Coronary artery (tissue), 2 donors: ENCODE results near the gene TRIP12.
"Not testable (repeated sequence)": the region's sequence is repeated elsewhere in the genome, so short reads cannot be mapped to it uniquely, and the experiment has no call there.

Experiments used
- DNase-seq: peaks from one replicate; pipeline ENCODE4 v3.0.0-alpha.2; 2017; ENCODE audit warnings: low spot score
- H3K27ac ChIP-seq, 2 donors: fragments of 200-600 bp; sonication (generic); one replicate each; pipeline ENCODE4 v1.5.1; 2016 to 2019
- H3K4me3 ChIP-seq: fragments of 200-600 bp; sonication (generic); 2 replicates; pipeline ENCODE4 v1.5.1; 2016; ENCODE audit warnings: mild to moderate bottlenecking, moderate library complexity
- CTCF ChIP-seq: fragments of 200-600 bp; sonication (generic); IDR thresholded peaks from one replicate; pipeline ENCODE4 v1.5.1; 2019; ENCODE audit warnings: antibody characterized with exemption

Gene TRIP12

GRCh38 chr2:229732897-229733296 is 188.9 kb downstream of the TRIP12 start:
- no peak for TF ChIP-seq CTCF
- DNase-seq = no peak
- no peak overlapping the region for H3K4me3 ChIP-seq

DNA sequence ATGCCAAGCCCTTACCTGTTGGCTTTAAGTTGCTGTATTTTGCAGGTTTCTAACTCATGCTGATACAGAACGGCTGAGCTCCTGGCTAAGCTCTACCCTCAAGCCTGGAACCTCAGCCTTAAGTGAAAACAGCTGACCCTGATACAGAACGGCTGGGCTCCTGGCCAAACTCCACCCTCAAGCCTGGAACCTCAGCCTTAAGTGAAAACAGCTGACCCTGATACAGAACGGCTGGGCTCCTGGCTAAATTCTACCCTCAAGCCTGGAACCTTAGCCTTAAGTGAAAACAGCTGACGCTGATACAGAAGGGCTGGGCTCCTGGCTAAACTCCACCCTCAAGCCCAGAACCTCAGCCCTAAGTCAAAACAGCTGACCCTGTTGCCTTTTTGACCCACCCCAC is 189.9 kb downstream of the TRIP12 start:
- H3K27ac ChIP-seq = no peak overlapping the region
- no peak for TF ChIP-seq CTCF
- H3K4me3 ChIP-seq = no peak overlapping the region
- no peak for DNase-seq

More at GRCh38 chr2:229732897-229733296, 188.9 kb downstream of the TRIP12 start:
- H3K27ac ChIP-seq = no peak overlapping the region

- no peak for DNase-seq
- H3K4me3 ChIP-seq = no peak overlapping the region
- no peak overlapping the region for H3K27ac ChIP-seq
- no peak for TF ChIP-seq CTCF
Measured at GRCh38 chr2:229731363-229731762, 190.4 kb downstream of the TRIP12 start.

DNA sequence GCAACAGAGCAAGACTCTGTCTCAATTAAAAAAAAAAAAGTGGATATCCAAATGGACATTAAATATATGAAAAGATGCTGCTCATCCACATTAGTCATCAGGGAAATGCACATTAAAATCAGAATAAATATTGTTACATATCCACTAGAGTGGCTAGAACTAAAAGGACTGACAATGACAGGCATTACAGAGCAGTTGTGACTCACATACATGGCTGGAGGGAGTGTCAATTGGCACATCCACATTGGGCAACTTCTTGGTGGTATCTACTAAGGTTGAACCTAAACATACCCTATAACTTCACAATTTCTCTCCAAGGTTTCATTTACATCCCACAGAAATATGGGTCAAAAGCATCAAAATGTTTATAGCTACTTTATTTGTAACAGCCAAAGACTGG is 193.4 kb downstream of the TRIP12 start:
- Histone ChIP-seq H3K4me3 (no peak overlapping the region), H3K27ac (no peak overlapping the region)
- TF ChIP-seq CTCF = no peak
- DNase-seq = no peak

DNA sequence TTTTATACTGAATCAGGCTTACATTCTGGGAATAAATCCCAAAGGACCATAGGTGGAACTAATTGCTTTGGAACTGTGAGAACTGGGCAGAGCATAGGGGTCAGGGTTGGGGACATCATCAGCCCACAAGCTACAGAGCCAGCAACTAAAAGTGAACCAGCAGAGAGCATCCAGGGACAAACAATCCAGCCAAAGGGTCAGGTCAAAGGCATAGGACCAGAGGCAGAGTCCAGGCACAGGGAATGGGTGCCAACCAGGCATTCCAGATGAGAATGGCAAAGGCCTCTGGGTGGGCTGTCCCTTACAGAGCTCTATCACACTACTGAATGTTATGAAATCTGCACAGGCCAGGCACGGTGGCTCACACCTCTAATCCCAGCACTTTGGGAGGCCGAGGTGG is 195.2 kb downstream of the TRIP12 start:
- no peak for TF ChIP-seq CTCF
- no peak overlapping the region for H3K4me3 ChIP-seq

DNA sequence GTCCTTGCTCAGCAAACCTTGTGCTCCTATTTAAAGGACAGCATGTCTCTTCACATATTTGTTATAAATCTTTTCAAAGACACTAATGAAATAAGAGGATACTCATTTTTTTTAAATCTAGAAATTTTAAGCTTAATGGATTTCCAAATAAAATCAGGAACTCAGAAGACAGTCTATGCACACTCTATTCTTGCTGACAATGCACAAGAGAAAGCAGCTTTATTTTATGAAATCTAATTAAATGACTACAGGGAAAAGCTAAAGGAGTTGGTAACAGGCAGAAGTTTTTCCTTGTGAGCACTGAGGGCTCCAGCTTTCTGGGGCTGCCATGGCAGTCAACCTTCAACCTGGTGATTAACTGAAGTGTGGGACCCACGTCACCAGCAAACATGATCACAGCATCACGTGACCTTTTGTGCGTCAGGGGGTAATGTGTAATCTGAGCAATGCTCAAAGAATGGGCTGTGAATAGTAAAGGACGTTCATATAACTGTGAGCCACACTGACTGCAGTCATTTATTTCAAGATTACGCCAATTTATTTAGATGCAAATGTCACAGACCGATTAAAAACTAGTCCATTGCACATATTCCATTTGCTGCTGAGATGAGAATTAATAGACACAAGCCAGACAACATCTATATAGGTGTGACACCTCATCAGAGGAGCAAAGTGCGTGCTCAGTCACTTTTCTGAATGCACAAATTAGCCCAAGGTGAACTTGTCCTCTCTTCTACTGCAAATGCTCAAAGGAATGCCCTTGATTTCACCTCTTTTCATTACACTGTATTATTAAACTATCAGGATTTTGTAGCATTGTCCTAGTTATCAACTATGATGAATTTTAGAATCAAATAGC is 195.9 kb downstream of the TRIP12 start:
- DNase-seq = no peak
- Histone ChIP-seq H3K27ac (no peak overlapping the region), H3K4me3 (no peak overlapping the region)
- TF ChIP-seq CTCF = no peak

More for the DNA sequence above, 195.2 kb downstream of the TRIP12 start:
- no peak overlapping the region for H3K27ac ChIP-seq
- DNase-seq = no peak

DNA sequence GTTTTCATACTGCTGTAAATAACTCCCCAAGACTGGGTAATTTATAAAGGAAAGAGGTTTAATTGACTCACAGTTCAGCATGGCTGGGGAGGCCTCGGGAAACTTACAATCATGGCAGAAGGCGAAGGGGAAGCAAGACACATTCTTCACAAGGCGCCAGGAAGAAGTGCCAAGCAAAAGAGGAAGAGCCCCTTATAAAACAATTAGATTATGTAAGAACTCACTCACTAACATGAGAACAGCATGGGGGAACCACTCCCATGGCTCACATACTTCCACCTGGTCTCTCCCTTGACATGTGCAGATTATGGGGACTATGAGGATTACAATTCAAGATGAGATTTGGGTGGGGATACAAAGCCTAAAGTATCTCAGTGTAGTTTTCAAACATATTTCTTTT is 198.6 kb downstream of the TRIP12 start:
- H3K27ac ChIP-seq, DNase-seq, H3K4me3 ChIP-seq: not testable (repeated sequence)
